GM21529 (cell line): Measurements from ENCODE around the gene MLLT10.
"Not testable (repeated sequence)": the region's sequence is repeated elsewhere in the genome, so short reads cannot be mapped to it uniquely, and the experiment has no call there.

ENCODE experiments used
- ATAC-seq: cut with Tn5 transposase; IDR thresholded peaks from one replicate; pipeline ENCODE4 v1.9.1; 2021; ENCODE audit not compliant: unreplicated experiment

MLLT10 gene

GRCh38 chr10:21527598-21528235 lies 6.3 kb upstream of the MLLT10 start:
- no peak for ATAC-seq

- ATAC-seq, result no peak
Observed at GRCh38 chr10:21528236-21529031, 5.6 kb upstream of the MLLT10 start.

GRCh38 chr10:21529032-21529910 lies 4.8 kb upstream of the MLLT10 start:
- no peak for ATAC-seq

GRCh38 chr10:21530168-21530567 lies 3.9 kb upstream of the MLLT10 start:
- ATAC-seq, result no peak

- ATAC-seq, result no peak
Observed at GRCh38 chr10:21530641-21531040, 3.4 kb upstream of the MLLT10 start.

GRCh38 chr10:21531164-21531563 lies 2.9 kb upstream of the MLLT10 start:
- no peak for ATAC-seq

- ATAC-seq, result no peak
Observed at GRCh38 chr10:21532694-21533466, 1.2 kb upstream of the MLLT10 start.

GRCh38 chr10:21534280-21534586 lies 201 bp downstream of the MLLT10 start:
- no peak for ATAC-seq

- ATAC-seq, result peak; percentile 18
Observed at GRCh38 chr10:21534604-21535493, 817 bp downstream of the MLLT10 start.

GRCh38 chr10:21535494-21535965 lies 1.5 kb downstream of the MLLT10 start:
- no peak for ATAC-seq

GRCh38 chr10:21535976-21536375 lies 1.9 kb downstream of the MLLT10 start:
- ATAC-seq, result not testable (repeated sequence)

GRCh38 chr10:21536874-21537273 lies 2.8 kb downstream of the MLLT10 start:
- no peak for ATAC-seq

GRCh38 chr10:21540701-21541100 lies 6.7 kb downstream of the MLLT10 start:
- not testable (repeated sequence) for ATAC-seq

- ATAC-seq, result no peak
Observed at GRCh38 chr10:21547246-21547645, 13.2 kb downstream of the MLLT10 start.

GRCh38 chr10:21552638-21553037 lies 18.6 kb downstream of the MLLT10 start:
- no peak for ATAC-seq

GRCh38 chr10:21556527-21556926 lies 22.5 kb downstream of the MLLT10 start:
- ATAC-seq, result no peak

- not testable (repeated sequence) for ATAC-seq
Observed at GRCh38 chr10:21558984-21559383, 25.0 kb downstream of the MLLT10 start.

- no peak for ATAC-seq
Observed at GRCh38 chr10:21570761-21571521, 36.9 kb downstream of the MLLT10 start.

GRCh38 chr10:21572578-21572977 lies 38.5 kb downstream of the MLLT10 start:
- ATAC-seq, result no peak
